NCI-H1048 (cell line): ENCODE measurements around the gene CPNE2.
"Not testable (repeated sequence)": the region's sequence is repeated elsewhere in the genome, so short reads cannot be mapped to it uniquely, and the experiment has no call there.

Experiments
- DNase-seq: peaks from one replicate; lab custom pipeline; 2025; lab: John Stamatoyannopoulos, UW

The CPNE2 gene

GRCh38 chr16:57069635-57070370 is 22.6 kb upstream of the CPNE2 start:
- DNase-seq = no peak

DNA sequence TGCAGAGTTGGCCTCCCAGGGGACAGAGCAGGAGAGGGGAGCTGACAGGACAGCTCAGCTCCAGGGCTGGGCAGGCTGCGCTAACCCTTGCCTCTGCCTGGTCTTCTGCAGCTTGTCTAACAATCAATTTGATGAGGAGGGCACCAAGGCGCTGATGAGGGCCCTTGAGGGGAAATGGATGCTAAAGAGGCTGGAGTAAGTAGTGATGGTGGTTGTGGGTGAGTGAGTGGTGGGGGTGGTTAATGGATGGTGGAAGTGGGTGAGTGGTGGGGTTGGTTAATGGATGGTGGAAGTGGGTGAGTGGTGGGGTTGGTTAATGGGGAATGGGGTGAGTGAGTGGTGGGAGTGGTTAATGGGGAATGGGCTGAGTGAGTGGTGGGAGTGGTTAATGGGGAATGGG is 22.0 kb upstream of the CPNE2 start:
- DNase-seq = no peak

DNA sequence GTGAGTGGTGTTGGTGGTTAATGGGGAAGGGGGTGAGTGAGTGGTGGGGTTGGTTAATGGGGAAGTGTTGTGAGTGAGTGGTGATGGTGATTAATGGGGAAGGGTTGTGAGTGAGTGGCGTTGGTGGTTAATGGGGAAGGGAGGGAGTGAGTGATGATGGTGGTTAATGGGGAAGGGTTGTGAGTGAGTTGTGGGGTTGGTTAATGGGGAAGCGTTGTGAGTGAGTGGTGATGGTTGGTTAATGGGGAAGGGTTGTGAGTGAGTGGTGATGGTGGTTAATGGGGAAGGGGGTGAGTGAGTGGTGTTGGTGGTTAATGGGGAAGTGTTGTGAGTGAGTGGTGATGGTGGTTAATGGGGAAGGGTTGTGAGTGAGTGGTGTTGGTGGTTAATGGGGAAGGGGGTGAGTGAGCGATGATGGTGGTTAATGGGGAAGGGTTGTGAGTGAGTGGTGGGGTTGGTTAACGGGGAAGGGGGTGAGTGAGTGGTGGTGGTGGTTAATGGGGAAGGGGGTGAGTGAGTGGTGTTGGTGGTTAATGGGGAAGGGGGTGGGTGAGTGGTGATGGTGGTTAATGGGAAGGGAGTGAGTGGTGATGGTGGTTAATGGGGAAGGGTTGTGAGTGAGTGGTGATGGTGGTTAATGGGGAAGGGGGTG is 21.2 kb upstream of the CPNE2 start:
- DNase-seq = not testable (repeated sequence)

DNA sequence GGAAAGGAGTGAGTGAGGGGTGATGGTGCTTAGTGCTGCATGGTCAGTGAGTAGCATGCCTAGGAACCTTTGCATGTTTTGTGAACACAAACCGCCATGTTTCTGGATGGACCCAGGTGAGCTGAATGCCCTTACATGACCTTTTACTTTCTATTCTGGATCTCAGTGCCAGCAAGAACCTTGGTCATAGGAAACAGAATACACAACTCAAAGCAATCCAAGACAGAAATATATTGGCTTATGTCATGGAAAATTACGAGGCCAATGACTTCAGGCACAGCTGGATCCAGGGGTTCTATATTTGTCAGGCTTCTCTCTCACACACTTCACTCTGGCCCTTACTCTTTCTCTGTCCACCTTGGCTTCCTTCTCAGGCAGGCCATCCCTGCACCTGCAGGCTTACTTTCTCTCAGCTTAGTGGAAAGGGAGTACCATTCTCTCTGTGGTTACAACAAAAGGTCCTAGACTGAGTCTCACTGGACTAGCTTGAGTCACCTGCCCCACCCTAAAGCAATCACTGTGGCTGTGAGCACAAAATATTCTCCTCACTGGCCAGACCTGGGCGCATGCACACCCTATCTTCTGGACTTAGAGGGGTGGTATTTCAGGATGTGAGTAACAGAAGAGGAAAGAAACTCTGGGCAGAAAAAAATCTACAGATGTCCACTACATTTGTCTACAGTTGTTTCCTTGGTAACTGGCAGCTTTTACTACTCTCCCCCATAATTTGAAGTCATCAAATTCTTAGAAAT is 20.4 kb upstream of the CPNE2 start:
- DNase-seq = no peak

DNA sequence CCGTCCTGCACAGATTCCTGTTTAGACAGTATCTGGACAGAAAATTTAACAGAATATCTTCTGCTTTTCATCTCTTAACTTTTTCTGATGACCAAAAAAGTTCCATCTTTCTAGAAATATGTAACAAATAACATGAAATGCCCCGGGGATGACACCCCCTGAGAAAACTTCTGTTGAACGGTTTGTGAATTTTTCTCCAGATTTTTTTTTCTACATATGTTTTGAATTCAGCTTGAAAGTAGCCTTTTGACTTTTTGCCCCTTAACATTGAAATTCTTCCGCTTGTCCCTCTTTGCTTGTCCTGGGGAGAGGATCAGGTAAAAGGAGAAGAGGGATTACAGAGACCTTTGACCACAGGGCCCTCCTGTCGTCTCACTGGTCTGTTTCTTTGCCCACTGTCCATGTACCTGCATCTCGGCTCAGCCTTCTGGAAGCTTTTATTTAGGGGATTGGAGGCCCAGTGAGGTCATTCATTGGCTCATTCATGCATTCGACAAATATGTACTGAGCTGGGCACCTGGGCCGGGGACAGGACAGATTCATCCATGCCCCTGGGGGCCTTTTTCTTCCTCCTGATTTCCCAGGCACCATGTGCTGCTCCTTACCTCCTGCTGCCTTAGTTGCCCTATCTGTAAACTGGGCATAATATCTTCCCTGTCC is 19.6 kb upstream of the CPNE2 start:
- DNase-seq = no peak

DNA sequence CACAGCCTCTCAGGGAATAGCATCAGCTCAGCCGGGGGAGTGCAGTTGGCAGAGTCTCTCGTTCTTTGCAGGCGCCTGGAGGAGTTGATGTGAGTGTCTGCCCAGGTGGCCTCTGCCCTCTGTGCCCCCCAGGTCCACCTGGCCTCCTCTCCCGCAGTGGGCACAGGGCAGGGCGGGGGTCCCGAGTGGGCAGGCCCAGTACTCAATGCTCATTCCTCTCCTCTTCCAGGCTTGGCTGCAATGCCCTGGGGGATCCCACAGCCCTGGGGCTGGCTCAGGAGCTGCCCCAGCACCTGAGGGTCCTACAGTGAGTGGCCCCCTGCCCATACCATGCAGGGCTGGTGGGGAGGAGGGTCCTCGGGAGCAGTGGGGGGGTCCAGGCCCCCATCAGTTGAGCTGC is 14.7 kb upstream of the CPNE2 start:
- no peak for DNase-seq

- DNase-seq = no peak
These were observed 10.6 kb upstream of the CPNE2 start for GRCh38 chr16:57081744-57082143.

DNA sequence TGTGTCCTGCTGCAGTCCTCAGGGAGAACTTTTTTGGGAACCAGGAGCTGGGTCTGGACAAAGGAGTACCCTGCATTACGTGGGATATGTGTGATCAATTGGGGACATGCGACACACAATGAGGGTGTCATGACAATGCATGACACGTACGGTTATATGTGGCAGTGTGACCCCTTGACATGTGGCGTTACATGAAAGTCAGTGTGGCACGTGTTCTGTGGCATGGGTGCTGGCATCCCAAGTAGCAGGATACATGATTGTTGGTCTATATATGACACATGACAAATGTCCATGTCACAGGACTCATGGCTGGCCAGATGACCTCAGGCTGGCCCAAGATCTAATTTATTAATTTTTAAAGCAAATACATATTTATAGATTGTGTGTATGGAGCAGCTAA is 9.7 kb upstream of the CPNE2 start:
- DNase-seq = no peak

- no peak for DNase-seq
These were observed 8.8 kb upstream of the CPNE2 start for GRCh38 chr16:57083485-57084126.

DNA sequence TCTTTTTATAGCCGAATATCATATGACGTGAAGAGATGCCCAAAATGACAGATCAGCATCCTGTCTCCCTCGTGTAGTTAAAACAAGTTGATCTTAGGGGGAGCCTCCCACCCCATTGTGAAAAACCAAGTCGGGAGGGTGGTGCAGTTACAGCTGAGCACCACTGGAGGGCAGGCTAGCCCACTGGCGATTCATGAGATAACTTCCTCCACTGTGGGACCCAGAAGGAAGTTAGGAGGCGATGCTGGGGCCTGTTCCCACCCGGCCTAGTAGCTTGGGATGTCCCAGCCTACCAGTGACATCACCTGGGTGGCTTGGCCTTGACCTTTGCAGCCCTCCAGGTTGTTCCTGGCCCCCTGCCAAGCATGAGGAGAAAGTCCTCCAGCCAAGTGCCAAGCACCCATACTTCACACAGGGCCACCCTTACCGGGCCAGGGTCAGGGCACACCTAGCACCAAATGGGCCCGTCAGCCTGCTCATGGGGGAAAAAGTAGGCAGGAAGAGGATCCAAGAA is 8.1 kb upstream of the CPNE2 start:
- DNase-seq = no peak

- no peak for DNase-seq
These were observed 7.4 kb upstream of the CPNE2 start for GRCh38 chr16:57084996-57085395.

GRCh38 chr16:57087003-57087402 is 5.4 kb upstream of the CPNE2 start:
- no peak for DNase-seq

DNA sequence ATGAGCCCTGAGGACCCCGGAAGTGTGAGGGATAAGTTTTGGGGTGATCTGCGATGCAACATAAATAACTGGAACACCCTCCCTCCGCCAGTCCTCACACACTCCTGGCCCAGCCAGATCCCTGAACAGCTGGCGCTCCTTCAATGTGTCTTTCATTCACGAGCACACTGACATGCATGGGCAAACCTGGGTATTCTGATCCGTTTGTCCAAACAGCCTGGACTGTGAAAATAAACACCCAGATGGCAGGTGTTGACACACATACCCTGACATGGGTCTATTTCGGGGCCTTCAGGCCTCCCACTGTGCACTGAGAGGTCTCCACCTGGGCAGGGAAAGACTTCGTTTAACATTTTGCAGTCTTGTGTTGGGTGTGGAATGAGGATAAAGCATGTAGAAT is 3.0 kb upstream of the CPNE2 start:
- DNase-seq = no peak

DNA sequence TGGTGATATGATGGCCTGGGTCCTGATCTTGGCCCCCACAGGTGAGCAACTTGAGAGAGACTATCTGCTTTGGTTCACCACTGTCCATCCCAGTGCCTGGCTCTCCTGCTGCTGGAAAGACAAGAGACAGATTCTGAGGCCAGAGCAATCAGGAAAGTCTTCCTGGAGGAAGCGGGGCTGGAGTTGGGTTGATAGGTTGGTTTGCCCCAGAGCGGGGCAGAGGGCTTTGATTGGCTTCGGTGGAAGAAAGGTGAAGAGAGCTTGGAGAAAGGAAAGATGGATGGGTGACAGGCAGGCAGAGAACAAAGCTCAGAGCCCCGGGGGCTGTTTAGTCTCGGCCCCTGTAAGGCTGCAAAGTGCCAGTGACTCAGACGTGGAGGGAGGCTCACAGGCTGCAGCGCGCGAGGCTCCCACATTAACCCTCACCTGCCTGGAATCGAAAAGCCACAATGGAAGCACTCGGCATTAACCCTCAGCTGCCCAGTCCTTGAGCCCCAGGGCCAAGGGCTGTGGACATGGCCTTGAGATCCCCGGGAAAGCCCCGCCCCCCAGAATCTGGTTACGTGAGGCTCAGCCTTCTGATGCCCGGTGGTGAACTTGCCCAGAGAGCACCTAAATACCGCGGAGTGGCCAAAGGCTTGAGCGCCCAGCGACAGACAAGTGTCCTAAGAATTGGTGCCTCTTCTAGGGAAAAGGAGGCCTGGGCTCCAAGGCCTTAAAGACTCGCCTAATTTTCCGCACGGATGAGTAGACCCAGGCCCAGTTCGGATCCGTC is 996 bp upstream of the CPNE2 start:
- no peak for DNase-seq

DNA sequence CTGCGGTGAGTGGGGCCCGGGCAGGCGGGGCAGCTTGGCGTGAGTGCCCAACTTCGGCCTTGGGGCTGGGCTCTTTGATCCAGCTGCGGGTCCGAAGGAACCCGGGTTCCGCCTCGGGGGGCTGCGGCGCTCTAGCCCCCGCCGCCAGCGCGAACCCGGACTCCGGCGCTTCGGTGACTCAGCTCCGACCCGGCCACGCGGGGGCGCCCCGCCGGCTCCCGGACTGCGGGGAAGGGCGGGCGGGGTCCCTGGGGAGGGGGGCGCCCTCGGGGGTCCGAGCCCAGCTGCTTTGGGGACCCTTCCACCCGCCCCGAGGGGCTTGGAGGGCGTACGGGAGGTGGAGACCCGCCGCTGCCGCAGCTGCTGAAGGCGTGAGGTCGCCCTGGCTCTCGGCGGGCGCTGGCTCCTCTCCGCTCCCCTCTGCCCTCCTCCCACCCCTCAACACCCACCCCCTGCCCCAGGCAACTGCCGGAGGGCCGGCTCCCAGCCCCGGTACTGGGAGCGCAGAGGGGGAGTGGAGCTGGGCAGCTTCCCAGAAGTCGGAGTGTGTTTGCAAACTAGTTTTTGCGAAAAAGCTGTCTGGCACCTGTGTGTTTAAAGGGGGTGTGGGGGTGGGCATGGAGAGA is 516 bp downstream of the CPNE2 start:
- DNase-seq = no peak

DNA sequence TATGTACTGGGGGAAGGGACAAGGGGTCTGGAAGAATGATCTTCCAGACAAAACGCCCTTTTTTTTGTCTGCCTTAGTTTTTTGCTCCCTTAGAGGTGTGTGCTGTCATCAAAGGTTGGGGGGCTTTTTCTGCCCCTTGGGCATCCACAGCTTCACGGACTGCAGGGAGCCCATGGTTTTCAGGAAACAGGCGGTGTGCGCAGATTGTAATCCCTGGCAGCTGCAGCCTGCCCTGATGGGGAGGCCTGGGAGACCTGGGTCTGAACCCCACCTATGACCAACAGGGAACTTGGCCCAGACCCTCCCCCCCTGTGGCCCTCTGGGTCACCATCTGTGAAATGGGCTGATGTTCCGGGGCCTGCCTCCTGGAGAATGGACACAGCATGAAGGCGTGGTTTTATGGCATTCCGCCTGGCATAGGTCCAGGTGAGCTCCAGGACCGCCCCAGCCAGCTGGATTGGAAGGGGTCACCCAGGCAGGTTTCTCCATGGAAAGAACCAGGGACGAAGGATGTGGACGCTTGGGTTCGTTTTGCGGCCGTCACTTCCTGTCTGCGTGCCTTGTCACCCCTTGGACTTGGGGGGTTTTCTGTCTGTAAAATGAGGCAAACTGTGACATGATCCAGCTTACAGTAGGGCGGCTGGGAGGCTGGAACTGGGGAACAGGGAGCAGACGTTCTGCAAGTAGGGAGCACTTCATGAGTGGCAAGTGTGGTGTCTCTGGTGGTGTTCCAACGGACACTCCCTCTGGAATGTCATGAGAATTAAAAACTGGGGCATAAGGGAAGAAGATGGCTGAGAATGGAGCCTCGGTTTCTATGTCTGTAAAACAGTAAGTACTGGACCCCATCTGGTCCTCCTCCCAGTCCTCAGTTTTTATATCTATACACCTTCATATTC is 1.5 kb downstream of the CPNE2 start:
- no peak for DNase-seq

DNA sequence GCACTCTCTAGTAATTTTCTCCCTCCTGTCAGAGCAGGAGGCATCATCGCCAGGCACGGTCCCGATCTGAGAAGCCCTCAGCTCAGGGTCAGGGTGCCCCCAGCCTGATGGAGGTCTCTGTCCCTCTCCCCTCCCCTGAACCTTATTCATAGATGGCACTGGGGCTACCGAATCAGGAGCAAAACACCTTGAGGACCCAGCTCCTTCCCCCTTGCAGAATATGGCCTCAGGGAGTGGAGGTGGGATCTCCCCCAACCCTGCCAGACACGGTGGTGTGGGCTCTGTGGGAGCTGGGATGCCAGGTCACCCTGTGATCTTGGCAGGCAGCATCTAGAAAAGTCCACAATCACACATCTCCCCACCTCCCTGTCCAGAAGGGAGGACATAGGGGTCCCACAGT is 2.5 kb downstream of the CPNE2 start:
- DNase-seq = no peak

DNA sequence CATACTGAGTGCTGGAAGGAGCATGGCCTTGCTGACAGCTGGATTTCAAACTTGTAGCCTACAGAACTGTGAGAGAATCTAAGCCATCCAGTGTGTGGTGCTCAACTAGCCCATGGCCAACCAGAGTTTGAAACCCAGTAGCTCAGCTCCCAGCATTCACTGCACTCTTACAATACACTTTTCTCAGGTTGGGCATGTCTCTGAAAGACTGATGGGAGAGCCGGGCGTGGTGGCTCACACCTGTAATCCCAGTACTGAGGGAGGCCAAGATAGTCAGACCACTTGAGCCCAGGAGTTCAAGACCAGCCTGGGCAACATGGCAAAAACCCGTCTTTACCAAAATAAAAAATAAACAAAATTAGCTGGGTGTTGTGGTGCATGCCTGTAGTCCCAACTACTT is 3.8 kb downstream of the CPNE2 start:
- no peak for DNase-seq

DNA sequence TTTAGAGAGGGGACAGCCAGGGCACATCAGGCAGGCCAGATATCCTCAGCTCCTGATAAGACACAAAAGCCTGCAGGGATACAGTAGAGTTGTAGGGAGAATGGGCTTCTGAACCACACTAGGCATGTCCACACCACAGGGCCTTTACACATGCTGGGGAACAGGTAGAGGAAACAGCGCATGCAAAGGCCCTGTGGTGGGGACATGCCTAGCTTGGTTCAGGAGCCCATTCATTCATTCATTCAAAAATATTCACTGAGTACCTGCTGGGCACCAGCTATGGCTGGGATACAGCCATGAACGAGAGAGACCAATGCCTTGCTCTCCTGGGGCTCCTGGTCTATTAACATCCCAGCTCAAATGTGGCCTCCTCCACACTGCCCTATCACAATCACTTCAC is 4.4 kb downstream of the CPNE2 start:
- DNase-seq = no peak
